ENCODE measurements around the gene TRMT10A.

Gene TRMT10A

GRCh38 chr4:99563310-99564186 lies at the start of gene TRMT10A:
Gene TRMT10A, minus strand, starts transcription at chr4:99564039. Its CDS starts 4,701 bp downstream, at chr4:99559338.
- DNase-seq (ENCODE audit: low spot score): peak; percentile 91

GRCh38 chr4:99612704-99613103 lies 48.9 kb upstream of the TRMT10A start:
- no peak for DNase-seq (ENCODE audit: low spot score)

- DNase-seq (ENCODE audit: low spot score): no peak
These were observed 48.4 kb upstream of the TRMT10A start for GRCh38 chr4:99612281-99612680.

GRCh38 chr4:99610605-99611175 lies 46.9 kb upstream of the TRMT10A start:
- DNase-seq (ENCODE audit: low spot score): no peak

- no peak for DNase-seq (ENCODE audit: low spot score)
These were observed 44.6 kb upstream of the TRMT10A start for GRCh38 chr4:99608417-99608816.

- DNase-seq (ENCODE audit: low spot score): no peak
These were observed 42.9 kb upstream of the TRMT10A start for GRCh38 chr4:99606716-99607115.

GRCh38 chr4:99594818-99595217 lies 31.0 kb upstream of the TRMT10A start:
- no peak for DNase-seq (ENCODE audit: low spot score)

GRCh38 chr4:99593781-99594641 lies 30.2 kb upstream of the TRMT10A start:
- DNase-seq (ENCODE audit: low spot score): peak; percentile 29

- no peak for DNase-seq (ENCODE audit: low spot score)
These were observed 27.9 kb upstream of the TRMT10A start for GRCh38 chr4:99591757-99592156.

GRCh38 chr4:99587803-99588202 lies 24.0 kb upstream of the TRMT10A start:
- no peak for DNase-seq (ENCODE audit: low spot score)

GRCh38 chr4:99587309-99587708 lies 23.5 kb upstream of the TRMT10A start:
- DNase-seq (ENCODE audit: low spot score): no peak

- no peak for DNase-seq (ENCODE audit: low spot score)
These were observed 23.0 kb upstream of the TRMT10A start for GRCh38 chr4:99586797-99587196.

- no peak for DNase-seq (ENCODE audit: low spot score)
These were observed 22.5 kb upstream of the TRMT10A start for GRCh38 chr4:99586322-99586721.

- DNase-seq (ENCODE audit: low spot score): no peak
These were observed 21.7 kb upstream of the TRMT10A start for GRCh38 chr4:99585516-99585915.

GRCh38 chr4:99578714-99579113 lies 14.9 kb upstream of the TRMT10A start:
- DNase-seq (ENCODE audit: low spot score): no peak

GRCh38 chr4:99574530-99575324 lies 10.9 kb upstream of the TRMT10A start, which contains the start of gene MTTP:
Gene MTTP, plus strand, starts transcription at chr4:99574824. Its CDS starts 86 bp downstream, at chr4:99574910.
- no peak for DNase-seq (ENCODE audit: low spot score)

GRCh38 chr4:99573735-99574368 lies 10.0 kb upstream of the TRMT10A start:
- DNase-seq (ENCODE audit: low spot score): no peak

GRCh38 chr4:99572527-99573240 lies 8.8 kb upstream of the TRMT10A start:
- DNase-seq (ENCODE audit: low spot score): no peak

GRCh38 chr4:99571883-99572282 lies 8.0 kb upstream of the TRMT10A start:
- no peak for DNase-seq (ENCODE audit: low spot score)

GRCh38 chr4:99564921-99565320 lies 1.1 kb upstream of the TRMT10A start:
- DNase-seq (ENCODE audit: low spot score): no peak

All from COLO829 (cell line).